ENCODE results near the gene IL17C. TPM values are rescaled to one million over a fixed set of nuclear protein-coding genes. Genes with fewer than 3 reads are reported as not detected.

The IL17C gene
- total and polyA plus RNA-seq, 2 donors = 0.05 to 0.09 TPM

DNA sequence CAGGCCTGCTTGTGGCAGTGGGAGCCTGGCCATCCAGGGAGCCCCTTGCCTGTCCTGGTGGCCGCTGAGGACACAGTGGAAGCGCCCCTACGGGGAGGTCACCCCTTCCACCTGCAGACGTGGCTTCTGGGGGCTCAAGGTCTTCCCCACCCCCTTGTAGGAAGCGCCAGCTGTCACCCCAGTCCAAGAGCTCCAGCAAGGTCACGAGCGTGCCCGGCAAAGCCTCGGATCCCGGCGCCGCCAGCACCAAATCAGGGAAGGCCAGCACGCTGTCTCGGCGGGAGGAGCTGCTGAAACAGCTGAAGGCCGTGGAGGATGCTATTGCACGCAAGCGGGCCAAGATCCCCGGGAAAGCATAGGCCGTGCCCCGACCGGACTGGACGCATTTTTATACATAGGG is 7.4 kb upstream of the IL17C start:
- H3K27me3 ChIP-seq (ENCODE audit: control insufficient read depth in 2 of 2, insufficient read depth in 1 of 2, low read length in 1 of 2) = peaks cover 9 to 29% of the 10 kb centered on the region in 2 donors
- no peak overlapping the region for H3K4me3 ChIP-seq (ENCODE audit: low read length in 2 of 2)
- WGBS = 98% methylated on average over 23 of the region's 23 CpGs
- no peaks in the 10 kb centered on the region for H3K9me3 ChIP-seq (ENCODE audit: control insufficient read depth in 2 of 2, insufficient read depth in 1 of 2, low read length in 1 of 2)
- H3K36me3 ChIP-seq (ENCODE audit: control insufficient read depth in 2 of 2, insufficient read depth in 2 of 2, low read length in 1 of 2) = peaks cover 64 to 69% of the 10 kb centered on the region in 2 donors
- no peak for DNase-seq (ENCODE audit: low read depth in 6 of 9, low spot score in 9 of 9)
- no peak overlapping the region for H3K27ac ChIP-seq (ENCODE audit: low read depth in 1 of 2, low read length in 1 of 2)
- H3K4me1 ChIP-seq (ENCODE audit: control insufficient read depth in 2 of 2, insufficient read depth in 2 of 2, low read length in 2 of 2) = peaks cover 5 to 21% of the 10 kb centered on the region in 2 donors

DNA sequence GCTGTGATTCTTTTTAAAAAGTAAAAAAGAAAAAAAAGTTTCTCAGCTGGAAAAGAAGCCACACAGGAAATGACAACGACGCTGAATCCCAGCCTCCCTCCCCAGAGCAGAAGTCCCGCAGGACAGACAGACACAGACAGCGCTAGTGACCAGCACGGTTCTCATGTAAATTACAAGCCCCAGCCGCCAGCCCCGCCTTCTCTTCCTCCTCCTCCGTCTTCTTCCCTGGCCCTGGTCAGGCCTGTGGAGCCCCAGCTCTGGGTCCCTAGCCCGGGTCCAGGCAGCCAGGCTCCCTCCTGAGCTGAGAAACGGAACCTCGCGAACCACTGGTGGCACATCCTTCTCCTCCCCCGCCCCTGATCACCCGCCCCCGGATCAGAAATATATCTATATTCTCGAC is 7.0 kb upstream of the IL17C start:
- H3K9me3 ChIP-seq (ENCODE audit: control insufficient read depth in 2 of 2, insufficient read depth in 1 of 2, low read length in 1 of 2) = no peaks in the 10 kb centered on the region
- no peak overlapping the region for H3K27ac ChIP-seq (ENCODE audit: low read depth in 1 of 2, low read length in 1 of 2)
- H3K36me3 ChIP-seq (ENCODE audit: control insufficient read depth in 2 of 2, insufficient read depth in 2 of 2, low read length in 1 of 2) = peaks cover 61 to 69% of the 10 kb centered on the region in 2 donors
- peaks cover 5 to 21% of the 10 kb centered on the region in 2 donors for H3K4me1 ChIP-seq (ENCODE audit: control insufficient read depth in 2 of 2, insufficient read depth in 2 of 2, low read length in 2 of 2)
- peaks cover 11 to 33% of the 10 kb centered on the region in 2 donors for H3K27me3 ChIP-seq (ENCODE audit: control insufficient read depth in 2 of 2, insufficient read depth in 1 of 2, low read length in 1 of 2)
- no peak for DNase-seq (ENCODE audit: low read depth in 6 of 9, low spot score in 9 of 9)
- no peak overlapping the region for H3K4me3 ChIP-seq (ENCODE audit: low read length in 2 of 2)
- WGBS = 96% methylated on average over 16 of the region's 16 CpGs

DNA sequence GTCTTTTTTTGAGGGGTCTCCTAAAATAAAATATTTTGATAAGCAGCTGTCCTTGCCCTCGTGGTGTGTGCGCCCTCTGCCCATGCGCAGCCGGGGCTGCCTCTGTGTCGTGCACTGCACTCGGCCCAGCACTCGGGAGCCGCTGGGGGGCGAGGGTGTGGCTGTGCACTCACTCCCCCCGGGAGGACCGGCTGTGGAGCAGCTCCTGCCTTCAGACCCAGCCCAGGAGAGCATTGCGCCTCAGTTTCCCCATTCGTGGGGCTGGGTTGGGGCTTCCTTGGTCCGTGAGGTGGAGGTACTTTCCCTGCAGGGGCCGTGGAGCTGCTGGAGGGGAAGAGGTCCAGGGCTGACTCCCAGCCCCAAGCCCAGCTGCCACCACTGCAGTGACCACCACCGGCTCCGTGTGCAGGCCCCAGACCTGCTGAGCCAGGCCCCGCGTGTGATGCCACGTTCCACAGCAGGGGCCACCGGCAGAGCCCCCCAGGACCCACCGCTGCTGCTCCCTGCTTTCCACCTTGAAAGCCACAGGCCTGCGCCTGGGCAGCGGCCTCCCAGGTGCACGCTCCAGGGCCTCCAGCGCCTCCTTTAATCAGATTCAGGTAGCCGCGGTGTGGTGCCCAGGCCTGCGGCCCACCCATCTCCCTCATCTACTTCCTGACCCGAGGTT is 6.3 kb upstream of the IL17C start:
- Histone ChIP-seq H3K36me3 (ENCODE audit: control insufficient read depth in 2 of 2, insufficient read depth in 2 of 2, low read length in 1 of 2) (peaks cover 56 to 62% of the 10 kb centered on the region in 2 donors), H3K27ac (ENCODE audit: low read depth in 1 of 2, low read length in 1 of 2) (no peak overlapping the region), H3K4me1 (ENCODE audit: control insufficient read depth in 2 of 2, insufficient read depth in 2 of 2, low read length in 2 of 2) (peaks cover 5 to 21% of the 10 kb centered on the region in 2 donors), H3K27me3 (ENCODE audit: control insufficient read depth in 2 of 2, insufficient read depth in 1 of 2, low read length in 1 of 2) (peaks cover 17 to 40% of the 10 kb centered on the region in 2 donors), H3K9me3 (ENCODE audit: control insufficient read depth in 2 of 2, insufficient read depth in 1 of 2, low read length in 1 of 2) (no peaks in the 10 kb centered on the region), H3K4me3 (ENCODE audit: low read length in 2 of 2) (no peak overlapping the region)
- DNase-seq (ENCODE audit: low read depth in 6 of 9, low spot score in 9 of 9) = no peak
- 97% methylated on average over 30 of the region's 30 CpGs for WGBS

DNA sequence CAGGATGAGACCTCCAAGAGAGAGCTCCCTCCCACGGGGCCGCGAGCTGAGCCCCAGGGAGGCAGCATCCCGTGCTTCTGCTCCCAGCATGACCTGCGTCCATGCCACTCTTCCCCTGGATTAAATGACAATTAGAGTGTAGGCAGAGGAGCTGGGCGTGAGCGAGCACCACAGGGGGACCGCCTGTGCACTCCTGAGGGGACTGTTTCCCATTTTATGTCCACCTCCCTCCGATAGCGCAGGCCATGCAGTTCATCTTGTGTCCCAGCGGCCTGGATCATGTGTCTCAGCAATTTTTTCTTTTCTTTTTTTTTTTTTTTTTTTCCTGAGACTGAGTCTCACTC is 5.8 kb upstream of the IL17C start:
- no peak overlapping the region for H3K4me3 ChIP-seq (ENCODE audit: low read length in 2 of 2)
- H3K9me3 ChIP-seq (ENCODE audit: control insufficient read depth in 2 of 2, insufficient read depth in 1 of 2, low read length in 1 of 2) = no peaks in the 10 kb centered on the region
- DNase-seq (ENCODE audit: low read depth in 6 of 9, low spot score in 9 of 9) = no peak
- 98% methylated on average over 11 of the region's 11 CpGs for WGBS
- H3K4me1 ChIP-seq (ENCODE audit: control insufficient read depth in 2 of 2, insufficient read depth in 2 of 2, low read length in 2 of 2) = peaks cover 5 to 21% of the 10 kb centered on the region in 2 donors
- no peak overlapping the region for H3K27ac ChIP-seq (ENCODE audit: low read depth in 1 of 2, low read length in 1 of 2)
- peaks cover 51 to 57% of the 10 kb centered on the region in 2 donors for H3K36me3 ChIP-seq (ENCODE audit: control insufficient read depth in 2 of 2, insufficient read depth in 2 of 2, low read length in 1 of 2)
- peaks cover 18 to 45% of the 10 kb centered on the region in 2 donors for H3K27me3 ChIP-seq (ENCODE audit: control insufficient read depth in 2 of 2, insufficient read depth in 1 of 2, low read length in 1 of 2)

DNA sequence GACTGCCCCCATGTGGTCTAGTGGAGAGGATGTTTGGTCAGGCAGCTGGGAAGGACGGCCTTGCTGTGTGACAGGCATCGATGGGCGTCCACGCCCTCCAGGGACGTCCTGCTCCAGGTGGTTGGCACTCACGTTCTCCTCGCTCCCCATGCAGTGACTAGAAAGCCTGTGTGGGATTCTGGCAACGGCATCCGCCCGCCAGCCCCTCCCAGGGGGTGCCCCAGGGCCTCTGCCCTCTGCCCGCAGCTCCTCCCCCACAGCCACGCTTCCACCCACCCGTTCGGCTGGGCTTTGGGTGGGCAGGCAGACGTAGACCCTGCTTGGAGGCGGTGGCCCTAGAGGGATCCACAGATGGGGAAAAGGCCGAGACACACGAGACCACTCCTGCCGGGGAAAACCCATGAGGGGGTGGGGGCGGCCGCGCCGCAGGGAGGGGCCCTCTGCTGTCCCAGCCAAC is 4.7 kb upstream of the IL17C start:
- peak in 1 of 9 donors; percentile 13 for DNase-seq (ENCODE audit: low read depth in 6 of 9, low spot score in 9 of 9)
- Histone ChIP-seq H3K36me3 (ENCODE audit: control insufficient read depth in 2 of 2, insufficient read depth in 2 of 2, low read length in 1 of 2) (peaks cover 40 to 46% of the 10 kb centered on the region in 2 donors), H3K4me1 (ENCODE audit: control insufficient read depth in 2 of 2, insufficient read depth in 2 of 2, low read length in 2 of 2) (peaks cover 5 to 25% of the 10 kb centered on the region in 2 donors), H3K9me3 (ENCODE audit: control insufficient read depth in 2 of 2, insufficient read depth in 1 of 2, low read length in 1 of 2) (peaks cover 3 to 7% of the 10 kb centered on the region in 2 donors), H3K4me3 (ENCODE audit: low read length in 2 of 2) (peak overlapping the region; percentile 10 to 33), H3K27ac (ENCODE audit: low read depth in 1 of 2, low read length in 1 of 2) (no peak overlapping the region), H3K27me3 (ENCODE audit: control insufficient read depth in 2 of 2, insufficient read depth in 1 of 2, low read length in 1 of 2) (peaks cover 22 to 57% of the 10 kb centered on the region in 2 donors)
- WGBS = 40% methylated on average over 23 of the region's 23 CpGs

DNA sequence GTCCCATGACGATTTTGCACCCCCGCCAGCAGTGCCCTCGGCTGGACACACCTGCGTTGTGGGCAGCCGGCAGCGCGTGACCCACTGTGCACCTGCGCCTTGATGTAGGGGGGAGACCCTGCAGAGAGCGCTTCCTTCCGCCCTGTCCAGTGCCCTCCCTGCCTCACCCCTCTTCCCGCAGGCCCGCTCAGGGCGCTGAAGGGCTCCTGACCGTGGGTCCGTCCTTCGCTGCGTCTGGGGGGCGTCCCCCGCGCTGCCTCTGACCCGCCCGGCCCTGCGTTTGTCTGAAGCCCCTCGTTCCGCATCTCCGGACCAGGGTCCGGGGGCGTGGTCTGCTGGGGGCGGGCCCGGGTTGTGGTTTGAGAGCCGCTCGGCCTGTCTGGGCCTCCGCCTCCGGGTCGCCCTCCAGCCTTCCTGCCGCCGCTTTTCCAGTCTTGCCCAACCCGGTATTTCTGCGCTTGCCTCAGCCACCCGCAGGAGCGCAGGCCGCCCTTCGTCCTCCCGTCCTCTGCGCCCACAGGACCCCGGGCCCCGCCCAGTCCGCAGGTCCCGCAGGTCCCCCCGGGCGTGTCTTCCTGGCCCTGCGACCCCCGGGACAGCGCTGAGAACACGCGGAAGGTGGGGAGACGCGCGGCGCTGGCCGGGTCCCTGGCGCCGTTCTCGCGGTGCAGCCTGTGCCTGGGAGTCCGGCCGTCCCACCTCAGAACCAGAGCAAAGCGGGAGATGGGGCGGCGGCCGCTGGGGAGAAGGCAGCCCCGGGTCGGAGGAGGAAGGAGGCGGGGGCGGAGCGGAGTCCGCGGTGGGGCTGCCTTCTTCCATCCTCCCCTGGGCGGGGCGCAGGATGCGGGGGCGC is 4.0 kb upstream of the IL17C start:
- 6% methylated on average over 81 of the region's 82 CpGs for WGBS
- H3K27me3 ChIP-seq (ENCODE audit: control insufficient read depth in 2 of 2, insufficient read depth in 1 of 2, low read length in 1 of 2) = peaks cover 29 to 63% of the 10 kb centered on the region in 2 donors
- peak in 1 of 9 donors; percentile 36 for DNase-seq (ENCODE audit: low read depth in 6 of 9, low spot score in 9 of 9)
- H3K36me3 ChIP-seq (ENCODE audit: control insufficient read depth in 2 of 2, insufficient read depth in 2 of 2, low read length in 1 of 2) = peaks cover 35 to 40% of the 10 kb centered on the region in 2 donors
- H3K4me1 ChIP-seq (ENCODE audit: control insufficient read depth in 2 of 2, insufficient read depth in 2 of 2, low read length in 2 of 2) = peaks cover 5 to 25% of the 10 kb centered on the region in 2 donors
- H3K4me3 ChIP-seq (ENCODE audit: low read length in 2 of 2) = peak overlapping the region; percentile 10 to 33
- peaks cover 3 to 9% of the 10 kb centered on the region in 2 donors for H3K9me3 ChIP-seq (ENCODE audit: control insufficient read depth in 2 of 2, insufficient read depth in 1 of 2, low read length in 1 of 2)
- H3K27ac ChIP-seq (ENCODE audit: low read depth in 1 of 2, low read length in 1 of 2) = no peak overlapping the region

DNA sequence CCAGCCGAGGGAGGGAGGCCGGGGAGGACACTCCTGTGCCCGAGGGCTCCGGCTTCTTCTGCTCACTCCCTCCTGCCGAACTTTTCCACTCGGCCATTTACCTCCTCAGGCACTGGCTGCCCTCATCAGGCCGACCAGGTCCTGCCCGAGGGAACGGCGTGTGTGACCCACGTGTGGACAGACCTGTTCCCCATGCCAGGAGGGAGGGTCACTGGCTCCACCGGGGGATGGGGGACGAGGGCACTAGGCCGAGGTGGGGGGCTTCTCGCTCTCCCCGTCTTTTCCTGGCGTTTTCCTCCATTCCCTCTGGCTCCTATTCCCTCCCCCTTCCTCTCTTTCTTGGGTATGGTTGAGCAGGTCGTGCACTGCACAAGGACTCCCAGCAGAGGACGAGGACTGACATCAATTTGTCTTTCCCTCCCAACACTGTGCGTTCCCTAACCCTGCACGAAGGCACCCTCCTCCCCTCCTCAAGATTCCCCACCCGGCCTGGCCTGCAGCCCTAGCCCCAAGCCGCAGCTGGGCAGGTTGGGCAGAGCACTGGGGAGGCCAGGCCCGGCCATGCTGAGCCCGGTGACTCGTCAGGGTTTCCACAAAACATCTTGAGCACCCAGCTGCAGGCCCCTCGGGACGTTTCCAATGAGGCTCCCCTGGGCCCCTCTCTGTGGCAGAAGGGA is 3.2 kb upstream of the IL17C start:
- no peak for DNase-seq (ENCODE audit: low read depth in 6 of 9, low spot score in 9 of 9)
- H3K27me3 ChIP-seq (ENCODE audit: control insufficient read depth in 2 of 2, insufficient read depth in 1 of 2, low read length in 1 of 2) = peaks cover 29 to 71% of the 10 kb centered on the region in 2 donors
- H3K9me3 ChIP-seq (ENCODE audit: control insufficient read depth in 2 of 2, insufficient read depth in 1 of 2, low read length in 1 of 2) = peaks cover 3 to 9% of the 10 kb centered on the region in 2 donors
- peak overlapping the region in 1 of 2 donors; percentile 33 for H3K4me3 ChIP-seq (ENCODE audit: low read length in 2 of 2)
- no peak overlapping the region for H3K27ac ChIP-seq (ENCODE audit: low read depth in 1 of 2, low read length in 1 of 2)
- peaks cover 5 to 25% of the 10 kb centered on the region in 2 donors for H3K4me1 ChIP-seq (ENCODE audit: control insufficient read depth in 2 of 2, insufficient read depth in 2 of 2, low read length in 2 of 2)
- peaks cover 28 to 33% of the 10 kb centered on the region in 2 donors for H3K36me3 ChIP-seq (ENCODE audit: control insufficient read depth in 2 of 2, insufficient read depth in 2 of 2, low read length in 1 of 2)
- WGBS = 45% methylated on average over 28 of the region's 28 CpGs

DNA sequence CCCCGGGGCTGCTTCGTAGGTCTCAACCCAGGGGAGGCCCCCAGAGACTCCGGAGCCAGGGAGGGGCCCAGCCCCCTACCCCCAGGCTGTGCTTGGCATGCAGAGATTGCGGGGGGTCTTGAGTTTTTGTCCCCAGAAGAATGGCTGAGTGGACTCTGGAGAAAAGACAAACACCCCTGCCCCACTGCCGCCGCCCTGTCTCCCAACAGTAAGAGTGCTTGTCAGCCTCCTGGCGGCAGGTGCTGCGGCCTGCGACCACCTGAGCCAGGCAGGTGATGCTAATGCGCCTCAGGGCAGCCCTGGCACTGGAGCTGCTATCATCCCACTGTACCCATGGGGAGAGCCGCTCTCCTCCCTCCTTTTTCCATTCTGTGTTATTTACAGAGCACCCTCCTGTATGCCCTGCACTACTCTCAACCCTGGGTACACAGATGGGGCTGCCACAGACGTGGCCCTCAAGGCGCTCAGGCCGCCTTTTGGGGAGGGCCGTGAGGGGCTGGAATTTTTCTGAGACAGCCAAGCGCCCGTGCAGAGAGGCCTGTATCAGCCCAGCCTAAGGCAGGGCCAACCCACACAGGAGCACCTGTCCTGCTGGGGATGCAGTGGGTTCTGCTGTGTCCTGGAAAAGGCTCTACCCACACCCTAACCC is 2.6 kb upstream of the IL17C start:
- H3K4me3 ChIP-seq (ENCODE audit: low read length in 2 of 2) = no peak overlapping the region
- peaks cover 22 to 26% of the 10 kb centered on the region in 2 donors for H3K36me3 ChIP-seq (ENCODE audit: control insufficient read depth in 2 of 2, insufficient read depth in 2 of 2, low read length in 1 of 2)
- 96% methylated on average over 17 of the region's 17 CpGs for WGBS
- H3K4me1 ChIP-seq (ENCODE audit: control insufficient read depth in 2 of 2, insufficient read depth in 2 of 2, low read length in 2 of 2) = peaks cover 5 to 25% of the 10 kb centered on the region in 2 donors
- H3K27me3 ChIP-seq (ENCODE audit: control insufficient read depth in 2 of 2, insufficient read depth in 1 of 2, low read length in 1 of 2) = peaks cover 34 to 78% of the 10 kb centered on the region in 2 donors
- H3K27ac ChIP-seq (ENCODE audit: low read depth in 1 of 2, low read length in 1 of 2) = no peak overlapping the region
- no peak for DNase-seq (ENCODE audit: low read depth in 6 of 9, low spot score in 9 of 9)
- H3K9me3 ChIP-seq (ENCODE audit: control insufficient read depth in 2 of 2, insufficient read depth in 1 of 2, low read length in 1 of 2) = peaks cover 3 to 9% of the 10 kb centered on the region in 2 donors

All from thymus (tissue), 11 donors.